GM18858 (cell line): ENCODE measurements around the gene RERE.
"Not testable (repeated sequence)": the region's sequence is repeated elsewhere in the genome, so short reads cannot be mapped to it uniquely, and the experiment has no call there.

Source experiments
- ATAC-seq: cut with Tn5 transposase; IDR thresholded peaks from one replicate; pipeline ENCODE4 v1.9.1; 2021; ENCODE audit not compliant: unreplicated experiment

RERE gene

DNA sequence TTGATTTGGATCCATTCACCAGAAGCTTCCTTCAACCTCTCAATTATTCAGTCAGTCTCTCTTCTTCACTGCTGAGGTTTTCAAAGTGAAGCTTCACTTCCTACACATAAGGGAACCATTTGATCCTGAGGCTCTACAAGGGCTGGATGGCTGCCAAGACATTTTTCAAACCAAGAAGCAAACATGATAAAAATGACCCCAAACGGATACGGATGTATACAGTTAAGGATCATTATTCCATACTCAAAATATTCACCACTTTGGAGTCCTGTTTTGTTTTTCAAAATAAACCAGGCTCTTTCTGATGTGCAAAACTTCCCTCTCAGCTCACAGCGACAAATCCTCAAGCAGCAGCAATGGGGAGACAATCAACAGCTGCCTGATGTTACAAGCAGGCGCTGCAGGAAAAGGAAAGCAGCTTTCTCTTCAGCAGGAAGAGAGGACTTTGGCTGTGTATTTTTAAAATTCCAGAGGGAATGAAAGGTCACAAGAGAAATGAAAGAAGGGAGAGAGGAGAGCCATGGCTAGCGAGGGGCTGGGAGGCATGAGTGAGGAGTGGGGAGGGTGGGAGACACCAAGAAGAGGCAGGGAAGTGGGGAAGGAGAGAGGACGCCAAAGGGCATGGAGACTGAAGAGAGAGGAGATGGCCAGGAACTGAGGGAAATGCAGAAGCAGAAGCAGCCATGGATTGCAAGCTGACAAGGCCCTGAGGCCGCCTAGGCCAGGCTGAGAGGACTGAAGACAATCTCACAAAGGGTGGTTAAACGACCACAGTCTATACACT, 354.1 kb downstream of the RERE start:
- ATAC-seq: no peak

DNA sequence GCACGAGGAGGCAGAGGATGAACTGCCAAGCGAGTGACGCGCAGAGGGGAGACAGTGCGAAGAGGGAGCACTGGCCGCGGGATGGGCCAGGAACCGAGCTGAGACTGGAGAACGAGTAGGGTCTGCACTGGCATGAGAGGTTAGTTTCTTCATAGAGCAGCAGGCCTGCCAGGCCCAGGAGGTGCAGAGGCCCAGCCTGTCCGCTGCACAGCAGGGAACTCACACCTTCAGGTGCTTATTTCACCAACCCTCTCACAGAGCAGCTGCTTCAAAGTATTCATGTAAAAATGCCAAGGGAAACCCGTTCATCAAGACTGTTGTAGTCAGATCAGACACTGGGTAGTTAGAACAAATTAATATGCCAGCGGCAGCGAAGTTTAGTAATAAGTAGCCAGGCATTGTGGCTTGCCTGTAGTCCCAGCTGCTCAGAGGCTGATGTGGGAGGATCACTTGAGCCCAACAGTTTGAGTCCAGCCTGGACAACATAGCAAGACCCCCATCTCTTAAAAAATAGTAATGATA, 355.0 kb downstream of the RERE start:
- ATAC-seq: no peak

- ATAC-seq: no peak
Observed at GRCh38 chr1:8461351-8462110, 355.9 kb downstream of the RERE start.

DNA sequence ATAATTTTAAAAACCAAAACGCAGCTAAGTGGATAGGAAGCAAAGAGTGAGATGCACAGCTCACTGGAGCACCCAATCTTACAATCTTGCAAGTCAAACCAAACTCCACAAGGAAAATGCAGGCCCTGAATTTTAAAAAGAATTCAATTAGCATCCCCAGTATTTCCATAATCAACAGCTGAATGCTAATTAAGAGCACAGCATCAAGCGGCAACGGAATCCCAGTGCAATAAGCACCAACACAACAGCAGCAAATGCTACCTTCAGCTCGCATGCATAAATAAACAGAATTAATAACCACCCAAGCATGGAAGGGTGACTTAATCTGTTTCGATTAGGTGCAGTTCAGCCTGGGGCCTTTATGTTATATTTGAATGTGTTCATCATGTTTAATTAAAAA, 356.7 kb downstream of the RERE start:
- ATAC-seq: no peak

DNA sequence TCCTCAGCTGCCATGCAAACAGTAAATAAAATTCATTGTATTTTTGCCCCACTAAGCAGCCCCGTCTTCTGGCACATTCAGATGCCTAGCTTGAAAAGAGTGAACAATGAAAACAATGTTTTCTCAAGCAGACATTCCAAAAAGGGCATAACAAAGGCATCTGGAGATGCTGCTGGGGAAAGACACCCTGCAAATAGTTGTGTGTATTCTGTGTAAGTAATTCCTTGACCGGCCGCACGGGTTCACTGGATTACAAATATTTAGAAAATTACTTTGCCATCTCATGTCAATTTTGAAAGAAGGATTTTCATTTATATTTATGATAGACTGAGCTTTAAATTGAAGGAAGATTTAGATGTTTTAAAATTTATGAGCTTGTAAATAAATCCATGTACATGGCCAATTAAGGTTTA, 357.3 kb downstream of the RERE start:
- ATAC-seq: no peak

DNA sequence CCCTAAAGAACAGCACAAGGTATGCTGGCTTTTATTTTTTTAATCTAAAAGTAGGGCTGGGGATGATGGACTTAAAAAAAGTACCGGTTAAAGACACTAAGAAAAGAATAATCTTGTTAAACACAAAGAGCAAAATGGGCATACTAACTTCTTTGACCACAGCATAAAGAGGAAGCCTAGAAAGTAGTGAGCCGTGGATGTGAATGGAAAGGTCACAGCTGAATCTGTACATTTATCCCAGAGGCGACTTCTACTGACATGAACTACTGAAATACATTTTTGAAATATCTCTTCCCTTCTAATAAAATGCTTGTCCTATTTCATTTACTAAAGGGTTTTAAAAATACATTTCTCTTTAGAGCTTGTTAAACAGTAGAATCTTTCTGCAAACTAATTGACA, 358.8 kb downstream of the RERE start:
- ATAC-seq: no peak

DNA sequence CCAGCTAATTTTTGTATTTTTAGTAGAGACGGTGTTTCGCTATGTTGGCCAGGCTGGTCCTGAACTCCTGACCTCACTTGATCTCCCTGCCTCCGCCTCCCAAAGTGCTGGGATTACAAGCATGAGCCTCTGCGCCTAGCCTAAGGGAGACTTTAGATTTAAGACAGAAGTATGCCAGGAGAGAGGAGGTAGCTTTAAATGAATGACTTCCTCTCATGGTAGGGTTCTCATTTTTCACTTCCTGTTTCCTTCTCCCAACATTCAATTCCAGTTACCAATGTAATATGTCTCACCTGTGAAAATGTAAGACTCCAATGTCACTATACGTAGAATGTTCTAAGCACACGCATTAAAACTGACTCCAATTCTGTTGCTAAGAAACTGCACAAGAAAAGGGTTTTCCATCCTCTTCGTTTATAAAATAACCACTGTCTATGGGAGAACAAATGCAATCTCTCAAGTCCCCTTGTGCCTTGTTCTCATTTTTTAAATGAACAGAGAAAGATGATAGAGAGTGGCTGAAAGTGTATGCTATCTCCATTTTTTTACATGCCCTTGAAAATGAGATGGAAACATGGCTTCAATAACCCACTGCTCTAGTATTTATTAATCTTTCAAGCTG, 359.6 kb downstream of the RERE start:
- ATAC-seq: no peak

DNA sequence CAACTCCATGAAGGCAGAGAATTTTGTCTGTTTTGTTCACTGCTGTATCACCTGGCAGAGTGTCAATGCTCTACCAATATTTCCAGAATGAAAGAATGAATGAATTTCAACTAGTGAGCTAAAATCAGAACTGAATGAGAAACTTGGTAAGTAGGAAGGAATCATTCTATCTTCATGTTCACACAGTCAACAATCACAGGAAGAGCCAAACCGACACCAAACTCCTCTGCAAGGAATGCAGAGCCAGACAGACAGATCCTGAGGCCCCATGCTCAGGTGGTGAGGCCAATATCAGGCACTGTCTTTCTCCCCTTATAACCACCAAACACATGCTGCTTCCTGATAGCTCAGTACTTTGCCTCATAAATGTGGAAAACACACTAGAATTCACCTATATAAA, 360.4 kb downstream of the RERE start:
- ATAC-seq: no peak

DNA sequence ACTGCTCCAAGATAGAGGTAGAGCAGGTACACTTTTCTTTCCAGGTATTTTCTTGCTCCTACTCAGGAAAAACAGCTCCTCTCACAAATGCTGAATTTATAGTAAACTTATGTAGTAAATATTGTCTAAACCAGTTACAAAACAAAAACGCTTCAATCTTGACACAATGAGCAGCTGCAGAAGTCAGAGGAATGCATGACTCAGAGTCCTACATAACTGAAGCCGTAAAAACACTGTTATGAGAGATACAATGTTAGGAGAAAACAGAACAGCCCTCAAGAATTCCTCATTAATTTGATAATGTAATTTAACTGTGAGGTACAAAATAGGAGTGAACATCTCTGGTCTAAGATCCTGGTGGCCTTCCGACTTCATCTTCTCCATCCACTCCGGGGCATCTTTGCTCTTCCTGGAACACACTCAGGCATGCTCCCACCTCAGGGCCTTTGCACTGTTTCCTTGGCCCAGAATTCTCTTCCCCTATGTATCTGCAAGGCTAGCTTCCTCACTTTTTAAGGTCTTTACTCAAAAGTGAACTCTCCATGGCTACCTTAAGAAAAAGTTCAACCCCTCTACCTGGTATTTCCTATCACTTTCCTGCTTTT, 361.0 kb downstream of the RERE start:
- no peak for ATAC-seq

GRCh38 chr1:8455700-8456307, 361.6 kb downstream of the RERE start:
- ATAC-seq: no peak

GRCh38 chr1:8450312-8450711, 367.1 kb downstream of the RERE start:
- ATAC-seq: no peak

- no peak for ATAC-seq
Observed at GRCh38 chr1:8448911-8449661, 368.4 kb downstream of the RERE start.

DNA sequence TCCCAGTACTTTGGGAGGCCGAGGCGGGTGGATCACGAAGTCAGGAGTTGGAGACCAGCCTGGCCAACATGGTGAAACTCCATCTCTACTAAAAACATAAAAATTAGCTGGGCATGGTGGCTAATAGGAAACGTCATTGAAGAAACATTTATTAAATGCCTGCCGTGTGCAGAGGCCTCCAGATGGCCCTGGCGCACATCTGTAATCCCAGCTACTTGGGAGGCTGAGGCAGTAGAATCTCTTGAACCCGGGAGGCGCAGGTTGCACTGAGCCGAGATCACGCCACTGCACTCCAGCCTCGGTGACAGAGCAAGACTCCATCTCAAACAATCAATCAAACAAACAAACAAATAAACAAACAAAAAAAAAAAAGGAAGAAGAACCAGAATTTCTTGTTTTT, 368.9 kb downstream of the RERE start:
- ATAC-seq: not testable (repeated sequence)

DNA sequence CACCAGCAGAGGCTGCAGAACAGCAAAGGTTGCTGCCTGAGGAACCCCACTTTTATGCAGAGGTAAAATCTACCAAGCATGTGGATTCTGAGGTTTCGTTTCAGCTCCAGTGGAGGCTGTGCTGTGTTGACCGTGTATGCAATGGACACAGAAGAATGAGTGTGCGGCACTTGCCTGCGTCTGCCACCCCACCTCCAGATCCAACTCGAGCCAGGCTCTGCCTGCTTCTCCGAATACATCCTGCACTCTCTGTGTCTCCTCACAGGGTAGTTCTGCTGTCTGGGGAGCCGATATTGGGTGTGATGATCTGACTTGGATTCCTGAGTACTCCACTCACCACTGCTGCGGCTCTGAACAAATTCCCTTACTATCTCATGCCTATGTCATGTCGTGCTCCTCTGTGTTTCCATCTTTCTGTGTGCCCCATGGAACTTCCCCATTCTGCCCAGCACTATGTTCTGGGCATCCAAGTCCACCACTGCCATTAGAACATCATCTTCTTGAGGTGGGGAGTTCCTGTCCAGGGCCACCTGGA, 369.8 kb downstream of the RERE start:
- ATAC-seq: no peak

- ATAC-seq: not testable (repeated sequence)
Observed at GRCh38 chr1:8446119-8446518, 371.3 kb downstream of the RERE start.

- ATAC-seq: no peak
Observed at GRCh38 chr1:8443558-8444194, 373.8 kb downstream of the RERE start.

DNA sequence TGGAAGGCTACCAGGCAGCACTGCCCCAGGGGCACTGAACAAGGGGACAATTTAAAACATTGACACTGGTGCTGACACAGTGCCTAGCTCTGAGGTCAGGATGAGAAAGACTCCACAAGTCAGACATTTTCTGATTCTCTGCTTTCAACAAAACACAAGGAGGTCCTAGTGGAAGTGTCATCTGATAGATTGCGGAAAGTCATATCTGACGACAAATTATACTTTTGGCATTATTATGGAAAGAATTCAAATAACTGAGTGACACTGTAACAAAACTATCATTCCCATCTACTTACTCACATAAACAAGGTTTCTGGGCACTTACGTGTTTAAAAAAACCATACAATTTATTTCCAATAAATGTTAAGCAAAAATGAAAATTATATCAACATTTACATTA, 376.0 kb downstream of the RERE start:
- no peak for ATAC-seq

- no peak for ATAC-seq
Observed at GRCh38 chr1:8439015-8439702, 378.3 kb downstream of the RERE start.

DNA sequence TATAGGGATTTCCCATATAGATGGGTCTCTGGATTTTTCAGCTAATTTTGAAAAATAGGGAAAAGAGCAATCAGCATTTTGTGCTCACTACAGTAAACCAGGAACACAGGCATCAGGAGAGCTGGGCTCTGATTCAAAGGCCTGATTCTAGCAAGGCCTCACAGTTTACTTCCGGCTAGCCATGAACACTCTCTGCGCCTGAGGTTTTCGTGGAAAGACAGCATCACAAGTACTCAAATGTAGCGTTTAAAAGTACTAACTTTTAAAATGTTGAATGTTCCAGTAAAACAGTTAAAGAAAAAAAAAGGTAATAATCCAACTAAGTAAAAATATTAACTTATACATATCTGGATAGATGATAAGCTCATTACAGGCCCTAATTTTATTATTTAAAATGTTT, 379.0 kb downstream of the RERE start:
- ATAC-seq: no peak
